ENCODE results near the gene SEMA5B. TPM values are rescaled to one million over a fixed set of nuclear protein-coding genes. Genes with fewer than 3 reads are reported as not detected.

The SEMA5B gene
- total RNA-seq, 1 experiment from 2014 or later, result not detected

DNA sequence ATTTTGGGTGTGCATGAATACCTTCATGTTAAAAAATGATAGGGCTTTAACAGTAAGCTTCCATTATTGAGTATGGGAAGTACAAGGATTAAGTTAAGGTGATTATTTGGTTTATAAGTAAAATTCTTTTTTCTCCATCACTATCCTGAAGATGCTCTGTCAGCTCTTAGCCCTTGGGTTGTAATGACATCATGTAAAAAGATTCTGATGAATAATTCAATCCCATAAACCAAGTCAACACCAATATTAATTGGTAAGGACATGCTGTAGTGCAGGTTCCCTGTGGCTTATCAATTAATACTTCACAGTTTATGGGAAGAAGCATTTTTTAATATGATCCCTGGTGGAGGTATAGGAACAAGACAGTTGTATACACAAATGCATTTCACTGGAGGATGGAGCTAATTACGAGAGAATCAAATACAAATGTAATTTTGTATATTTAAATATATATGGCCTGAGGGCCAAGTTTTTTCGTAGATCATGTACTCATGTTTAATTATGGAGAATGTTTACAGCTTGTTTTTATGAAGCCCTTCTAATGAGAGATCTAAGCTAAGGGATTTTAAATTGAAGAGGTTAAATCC is 145.1 kb downstream of the SEMA5B start:
- Mint-ChIP-seq H3K27ac (ENCODE audit: unreplicated experiment) (no peak overlapping the region), H3K4me3 (ENCODE audit: low read depth, unreplicated experiment) (no peak overlapping the region), H3K27me3 (ENCODE audit: unreplicated experiment) (no peaks in the 10 kb centered on the region), H3K9me3 (ENCODE audit: low read depth, unreplicated experiment) (no peaks in the 10 kb centered on the region), H3K4me1 (ENCODE audit: low read depth, unreplicated experiment) (no peaks in the 10 kb centered on the region), H3K36me3 (ENCODE audit: insufficient read depth, unreplicated experiment) (no peaks in the 10 kb centered on the region)
- BruUV-seq (replicated peaks), result no TSS peak
- TF ChIP-seq, protein P1, sequence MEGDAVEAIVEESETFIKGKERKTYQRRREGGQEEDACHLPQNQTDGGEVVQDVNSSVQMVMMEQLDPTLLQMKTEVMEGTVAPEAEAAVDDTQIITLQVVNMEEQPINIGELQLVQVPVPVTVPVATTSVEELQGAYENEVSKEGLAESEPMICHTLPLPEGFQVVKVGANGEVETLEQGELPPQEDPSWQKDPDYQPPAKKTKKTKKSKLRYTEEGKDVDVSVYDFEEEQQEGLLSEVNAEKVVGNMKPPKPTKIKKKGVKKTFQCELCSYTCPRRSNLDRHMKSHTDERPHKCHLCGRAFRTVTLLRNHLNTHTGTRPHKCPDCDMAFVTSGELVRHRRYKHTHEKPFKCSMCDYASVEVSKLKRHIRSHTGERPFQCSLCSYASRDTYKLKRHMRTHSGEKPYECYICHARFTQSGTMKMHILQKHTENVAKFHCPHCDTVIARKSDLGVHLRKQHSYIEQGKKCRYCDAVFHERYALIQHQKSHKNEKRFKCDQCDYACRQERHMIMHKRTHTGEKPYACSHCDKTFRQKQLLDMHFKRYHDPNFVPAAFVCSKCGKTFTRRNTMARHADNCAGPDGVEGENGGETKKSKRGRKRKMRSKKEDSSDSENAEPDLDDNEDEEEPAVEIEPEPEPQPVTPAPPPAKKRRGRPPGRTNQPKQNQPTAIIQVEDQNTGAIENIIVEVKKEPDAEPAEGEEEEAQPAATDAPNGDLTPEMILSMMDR (IDR thresholded peaks at IDR 0.05; ENCODE audit: unreplicated experiment), result no peak
- intact Hi-C loops (cut with micrococcal nuclease; ENCODE audit: unreplicated experiment), result no loop called here
- CTCF ChIA-PET, result interaction anchor here (1.1 to 1.4 kb wide), 2 partner anchors 13 to 128 kb away, joined by 3 to 4 read pairs; no protein-coding TSS in a partner anchor
- DNase-seq, result no peak

DNA sequence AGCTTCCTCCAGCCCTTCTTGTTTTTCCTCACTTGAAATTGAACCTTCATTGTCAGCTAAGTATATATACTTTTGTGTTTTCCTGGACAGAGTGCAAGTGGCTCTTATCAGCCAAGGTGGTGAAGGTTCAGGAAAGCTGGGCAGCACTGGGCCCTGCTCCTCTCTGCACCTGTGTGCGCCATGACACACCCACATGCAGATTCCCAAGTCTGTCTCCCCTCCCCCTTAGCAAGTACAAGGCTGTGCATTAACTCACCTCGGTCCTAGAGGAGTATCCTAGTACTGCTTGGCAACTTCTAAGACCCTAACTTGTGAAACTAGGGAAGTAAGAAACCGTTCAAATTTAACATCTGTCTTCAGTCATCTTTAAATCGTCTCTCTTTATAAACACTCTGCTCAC is 146.9 kb downstream of the SEMA5B start:
- intact Hi-C loops (cut with micrococcal nuclease; ENCODE audit: unreplicated experiment), result no loop called here
- Mint-ChIP-seq H3K9me3 (ENCODE audit: low read depth, unreplicated experiment) (no peaks in the 10 kb centered on the region), H3K4me3 (ENCODE audit: low read depth, unreplicated experiment) (no peak overlapping the region), H3K4me1 (ENCODE audit: low read depth, unreplicated experiment) (no peaks in the 10 kb centered on the region), H3K27me3 (ENCODE audit: unreplicated experiment) (no peaks in the 10 kb centered on the region), H3K36me3 (ENCODE audit: insufficient read depth, unreplicated experiment) (no peaks in the 10 kb centered on the region), H3K27ac (ENCODE audit: unreplicated experiment) (no peak overlapping the region)
- no peak for DNase-seq
- TF ChIP-seq, protein P1 (IDR thresholded peaks at IDR 0.05; ENCODE audit: unreplicated experiment), result no peak
- CTCF ChIA-PET, result no interaction called here
- no TSS peak for BruUV-seq (replicated peaks)

DNA sequence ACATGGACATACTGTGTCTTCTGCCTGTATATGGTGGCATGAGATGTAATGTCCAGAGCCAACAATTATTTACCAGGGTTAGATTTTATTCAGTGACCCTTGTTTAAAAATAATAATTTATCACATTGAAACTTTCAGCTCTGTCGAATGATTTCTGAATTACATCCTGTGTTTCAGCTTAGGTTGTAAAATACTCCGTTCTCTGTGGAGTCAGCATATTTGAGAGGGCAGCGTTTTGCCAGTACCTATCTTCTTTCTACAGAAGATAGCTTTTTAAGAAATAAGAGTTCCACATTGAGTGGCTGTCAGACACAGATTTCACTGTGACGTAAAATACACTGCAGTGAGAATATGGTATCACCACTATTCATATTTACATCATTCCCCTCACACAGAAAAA is 147.4 kb downstream of the SEMA5B start:
- intact Hi-C loops (cut with micrococcal nuclease; ENCODE audit: unreplicated experiment), result no loop called here
- CTCF ChIA-PET, result no interaction called here
- H3K27me3 Mint-ChIP-seq (ENCODE audit: unreplicated experiment), result no peaks in the 10 kb centered on the region
- no peak for DNase-seq
- H3K4me3 Mint-ChIP-seq (ENCODE audit: low read depth, unreplicated experiment), result no peak overlapping the region
- no peaks in the 10 kb centered on the region for H3K4me1 Mint-ChIP-seq (ENCODE audit: low read depth, unreplicated experiment)
- no peak overlapping the region for H3K27ac Mint-ChIP-seq (ENCODE audit: unreplicated experiment)
- no TSS peak for BruUV-seq (replicated peaks)
- TF ChIP-seq, protein P1 (IDR thresholded peaks at IDR 0.05; ENCODE audit: unreplicated experiment), result no peak
- H3K36me3 Mint-ChIP-seq (ENCODE audit: insufficient read depth, unreplicated experiment), result no peaks in the 10 kb centered on the region
- H3K9me3 Mint-ChIP-seq (ENCODE audit: low read depth, unreplicated experiment), result no peaks in the 10 kb centered on the region

DNA sequence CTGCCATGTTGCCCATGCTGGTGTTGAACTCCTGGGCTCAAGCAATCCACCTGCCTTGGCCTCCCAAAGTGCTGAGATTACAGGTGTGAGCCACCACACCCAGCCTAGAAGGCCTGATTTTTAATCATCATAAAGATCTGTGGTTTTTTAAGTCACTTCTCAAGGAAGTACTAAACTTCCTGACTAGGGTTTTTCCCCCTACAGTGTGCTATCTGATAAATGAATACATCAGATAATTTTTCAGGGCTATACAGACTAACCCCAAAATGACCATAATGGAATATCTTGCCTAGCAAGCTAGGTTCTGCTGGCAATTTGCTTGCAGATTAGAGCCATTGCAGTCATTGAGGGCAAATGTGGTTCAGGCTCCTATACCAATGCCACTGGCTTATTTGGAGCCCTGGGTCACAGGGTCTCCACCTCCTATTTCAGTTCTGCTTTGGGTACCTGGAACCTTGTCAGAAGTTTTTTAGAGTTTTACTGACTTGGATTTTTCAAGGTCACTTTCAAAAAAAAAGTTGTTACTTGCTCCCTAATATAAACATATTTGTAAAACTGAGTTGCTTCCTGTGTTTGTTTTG is 151.9 kb downstream of the SEMA5B start:
- Mint-ChIP-seq H3K36me3 (ENCODE audit: insufficient read depth, unreplicated experiment) (no peaks in the 10 kb centered on the region), H3K4me3 (ENCODE audit: low read depth, unreplicated experiment) (no peak overlapping the region), H3K27me3 (ENCODE audit: unreplicated experiment) (no peaks in the 10 kb centered on the region), H3K9me3 (ENCODE audit: low read depth, unreplicated experiment) (no peaks in the 10 kb centered on the region), H3K4me1 (ENCODE audit: low read depth, unreplicated experiment) (no peaks in the 10 kb centered on the region), H3K27ac (ENCODE audit: unreplicated experiment) (no peak overlapping the region)
- TF ChIP-seq, protein P1 (IDR thresholded peaks at IDR 0.05; ENCODE audit: unreplicated experiment), result no peak
- no TSS peak for BruUV-seq (replicated peaks)
- intact Hi-C loops (cut with micrococcal nuclease; ENCODE audit: unreplicated experiment), result no loop called here
- DNase-seq, result no peak
- CTCF ChIA-PET, result no interaction called here

Measured in Calu3 (cell line).